NCI-H2196 treated with DMSO at 0.1 percent for 48 hours (cell line): ENCODE results near the gene HHIPL2.

Experiments
- DNase-seq: peaks from one replicate; lab custom pipeline; 2025; ENCODE audit not compliant: unreplicated experiment; lab: John Stamatoyannopoulos, UW

The HHIPL2 gene

DNA sequence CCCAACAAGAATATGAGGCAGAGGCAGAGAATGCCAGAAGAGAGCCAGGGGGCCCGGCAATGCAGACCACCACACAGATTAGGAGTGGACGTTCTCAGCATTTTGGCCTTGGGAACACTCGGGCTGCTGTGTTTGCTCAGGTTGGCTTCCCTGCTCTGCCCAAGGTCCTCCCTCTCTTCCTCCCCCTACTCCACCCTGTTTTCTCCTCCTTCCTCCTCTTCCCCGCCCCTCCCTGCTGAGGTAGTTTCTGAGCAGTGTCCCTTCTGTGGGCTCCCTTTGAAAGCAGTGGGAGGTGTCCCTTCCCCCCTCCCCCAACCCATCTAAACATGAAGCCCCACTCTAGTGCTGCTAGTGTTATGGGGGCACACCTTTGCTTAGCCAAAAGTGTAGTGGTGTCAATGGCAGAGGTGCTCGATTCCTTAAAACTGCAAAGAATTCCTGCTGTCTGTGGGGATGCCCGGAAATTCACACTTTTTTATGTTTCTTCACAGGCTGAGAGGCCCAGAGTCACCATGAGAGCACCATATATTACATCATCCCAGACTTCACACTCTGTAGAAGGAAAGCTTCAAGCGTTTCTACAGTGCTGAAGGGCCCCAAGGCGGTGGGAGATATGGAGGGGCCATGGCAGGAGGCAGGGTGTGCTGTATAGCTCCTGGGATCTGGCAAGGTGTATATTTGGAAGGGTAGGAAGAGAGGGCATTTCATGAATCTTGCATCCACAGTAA lies at the start of gene HHIPL2:
Gene HHIPL2 (minus strand): TSS at position 161 of the 728 bp plus-strand sequence. CDS start 60 bp downstream, at position 101.
- no peak for DNase-seq

DNA sequence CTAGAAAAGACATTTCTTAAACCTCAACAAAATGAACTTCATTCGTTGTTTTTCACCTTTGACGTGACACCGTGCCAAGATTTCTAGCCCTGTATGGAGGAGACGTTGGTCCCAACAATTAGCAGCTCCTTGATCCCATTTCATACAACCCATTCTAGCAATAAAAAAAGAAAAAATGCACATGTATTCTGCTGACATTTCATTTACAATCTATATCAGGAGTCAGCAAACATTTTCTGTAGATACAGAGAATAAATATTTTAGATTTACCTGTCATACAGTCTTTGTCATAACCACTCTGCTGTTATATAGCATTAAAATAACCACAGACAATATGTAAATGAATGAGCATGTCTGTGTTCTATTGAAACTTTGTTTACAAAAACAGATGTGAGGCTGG lies 48.8 kb upstream of the HHIPL2 start:
- DNase-seq = no peak

DNA sequence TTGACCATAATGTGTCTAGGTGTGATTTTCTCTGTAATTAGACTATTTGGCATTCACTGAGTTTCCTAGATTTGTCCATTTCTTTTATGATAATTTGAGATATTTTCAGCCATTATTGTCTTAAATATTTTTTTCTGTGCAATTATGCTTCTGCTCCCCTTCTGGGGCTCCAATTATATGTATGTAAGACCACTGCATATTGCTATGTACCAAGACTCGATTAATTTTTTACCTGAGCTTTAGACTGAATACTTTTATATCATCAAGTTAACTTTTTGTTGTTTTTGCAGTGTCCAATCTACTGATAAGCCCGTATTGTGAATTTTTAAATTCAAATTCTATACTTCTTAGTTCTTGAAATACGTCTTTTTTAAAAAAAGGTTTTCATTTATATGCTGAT lies 46.9 kb upstream of the HHIPL2 start:
- no peak for DNase-seq

DNA sequence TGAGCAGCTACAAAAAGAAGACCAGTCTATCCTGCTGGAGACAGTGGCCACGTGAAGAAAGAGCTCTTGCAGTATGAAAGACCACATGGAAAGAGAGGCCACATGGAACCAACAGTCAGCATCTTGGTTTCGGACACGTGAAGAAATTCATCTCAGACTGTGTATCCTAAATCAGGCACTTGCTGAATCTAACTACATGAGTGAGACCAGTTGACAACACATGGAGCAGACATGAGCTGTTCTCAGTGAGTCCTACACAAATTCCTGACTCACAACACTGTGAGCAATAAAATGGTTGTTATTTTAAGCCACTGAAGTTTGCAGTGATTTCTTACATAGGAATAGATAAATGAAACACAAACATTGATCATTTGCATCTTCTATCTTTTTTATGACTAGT lies 44.3 kb upstream of the HHIPL2 start:
- DNase-seq = no peak

DNA sequence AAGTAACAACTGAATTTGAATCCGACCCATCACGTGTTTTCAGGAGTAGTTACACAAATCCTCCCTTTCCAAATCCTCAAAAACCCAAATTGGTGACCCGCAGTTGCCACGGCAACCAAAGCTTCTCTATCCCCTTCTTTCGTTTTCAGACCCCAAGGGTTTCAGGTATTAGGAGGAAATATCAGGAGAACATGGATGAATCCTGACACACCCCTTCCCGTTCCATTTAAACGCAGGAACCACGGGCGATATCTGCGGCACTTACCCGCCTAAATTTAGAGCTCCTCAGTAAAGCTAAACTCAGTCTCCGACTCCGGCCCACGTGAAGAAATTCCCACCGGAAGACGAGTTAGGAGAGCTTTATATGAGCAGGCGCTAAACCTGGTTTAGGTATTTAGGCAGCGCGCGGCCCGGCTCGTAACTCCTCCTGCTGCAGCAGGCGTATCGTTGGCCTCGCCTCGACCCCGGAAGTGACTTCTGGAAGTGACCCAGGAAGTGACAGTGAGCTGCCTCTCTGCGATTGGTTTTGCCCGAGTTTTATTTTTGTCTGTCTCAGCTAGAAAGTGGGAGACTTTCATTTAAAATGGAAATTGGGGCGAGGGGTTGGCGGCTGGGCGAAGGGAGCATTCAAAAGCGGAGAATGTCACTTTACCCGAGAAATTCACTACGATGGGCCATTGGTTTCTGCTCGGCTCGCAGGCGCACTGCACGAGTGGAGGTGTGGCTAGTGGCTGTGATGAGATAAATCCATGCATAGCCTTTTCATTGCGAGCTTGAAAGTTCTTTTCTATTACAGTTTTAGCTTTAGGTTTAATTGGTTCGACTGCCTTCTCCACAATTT lies 41.8 kb upstream of the HHIPL2 start, which contains the start of gene TAF1A:
Gene TAF1A (minus strand): TSS at position 472 of the 841 bp plus-strand sequence.
- DNase-seq = peak; percentile 83

DNA sequence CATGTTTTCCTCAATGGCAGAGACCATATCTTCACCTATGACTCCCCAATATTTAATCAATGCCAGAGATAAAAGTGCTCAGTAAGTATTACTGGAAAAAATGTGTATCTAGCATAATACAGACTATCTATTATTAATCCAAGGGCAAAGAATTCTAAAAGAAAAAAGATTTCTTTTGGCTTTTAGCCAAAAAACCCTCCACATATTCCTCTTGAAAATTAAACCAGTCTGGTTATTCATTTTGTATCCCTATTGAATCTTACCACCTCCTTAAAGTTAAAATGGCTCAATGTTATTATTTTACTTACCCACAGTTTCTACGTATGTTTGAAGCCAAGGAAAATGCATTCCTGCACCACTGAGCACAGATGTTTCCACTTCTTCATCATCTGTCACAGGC lies 40.2 kb upstream of the HHIPL2 start:
- DNase-seq = no peak

DNA sequence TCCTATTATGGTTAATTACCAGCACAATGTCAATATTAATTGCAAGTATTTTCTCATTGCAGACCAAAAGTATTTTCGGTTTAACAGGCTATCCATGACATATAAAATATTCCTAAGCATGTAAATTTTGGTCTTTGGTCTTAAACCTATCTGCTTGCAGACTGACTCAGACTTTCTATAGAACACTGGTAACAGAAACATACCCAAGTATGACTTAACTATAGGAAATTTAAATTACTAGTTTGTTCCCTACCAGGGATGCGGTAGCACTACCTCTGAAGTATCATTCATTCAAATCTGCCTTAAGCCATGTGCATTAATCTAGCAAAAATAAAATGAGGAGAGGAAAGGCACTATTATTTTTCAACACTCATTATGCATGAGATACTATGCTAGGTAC lies 38.9 kb upstream of the HHIPL2 start:
- DNase-seq = no peak

DNA sequence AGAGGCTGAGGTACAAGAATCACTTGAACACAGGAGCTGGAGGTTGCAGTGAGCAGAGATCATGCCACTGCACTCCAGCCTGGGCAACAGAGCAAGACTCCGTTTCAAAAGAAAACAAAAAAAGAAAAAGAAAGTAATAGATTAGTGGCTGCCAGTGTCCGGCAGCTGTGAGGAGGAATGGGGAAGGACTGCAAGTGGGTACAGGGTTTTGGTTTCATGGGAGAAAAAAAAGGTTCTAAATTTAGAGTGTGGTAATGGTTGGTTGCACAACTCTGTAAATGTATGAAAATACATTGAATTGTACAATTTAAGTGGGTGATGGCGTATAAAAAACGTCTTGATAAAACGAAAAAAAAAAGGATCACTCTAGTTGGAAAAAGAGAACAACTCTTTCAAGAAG lies 35.2 kb upstream of the HHIPL2 start:
- no peak for DNase-seq

DNA sequence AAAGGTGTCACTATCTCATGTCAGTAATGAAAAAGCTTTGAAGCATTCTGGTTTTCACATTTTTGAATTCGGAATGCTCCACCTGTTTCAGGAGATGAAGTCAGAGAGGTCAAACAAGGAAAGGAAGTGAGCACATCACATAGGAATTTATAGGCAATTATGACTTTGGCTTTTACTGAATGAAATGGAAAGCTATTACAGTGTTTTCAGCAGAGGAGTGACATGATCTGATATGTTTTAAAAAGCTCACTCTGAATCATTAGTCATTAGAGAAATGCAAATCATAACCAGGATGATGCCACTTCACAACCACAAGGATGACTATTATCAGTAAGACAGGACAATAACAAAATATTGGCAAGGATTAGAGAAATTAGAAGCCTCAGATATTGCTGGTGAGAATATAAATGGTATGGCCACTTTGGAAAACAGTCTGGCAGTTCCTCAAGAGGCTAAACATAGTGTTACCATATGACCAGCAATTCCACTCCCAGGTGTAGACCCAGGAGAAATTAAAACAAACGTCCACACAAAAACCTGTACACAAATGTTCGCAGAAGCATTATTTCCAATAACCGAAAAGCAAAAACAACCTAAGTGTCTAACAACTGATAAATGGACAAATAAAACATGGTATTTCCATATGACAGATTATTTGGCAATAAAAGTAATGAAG lies 34.3 kb upstream of the HHIPL2 start:
- DNase-seq = peak; percentile 13

DNA sequence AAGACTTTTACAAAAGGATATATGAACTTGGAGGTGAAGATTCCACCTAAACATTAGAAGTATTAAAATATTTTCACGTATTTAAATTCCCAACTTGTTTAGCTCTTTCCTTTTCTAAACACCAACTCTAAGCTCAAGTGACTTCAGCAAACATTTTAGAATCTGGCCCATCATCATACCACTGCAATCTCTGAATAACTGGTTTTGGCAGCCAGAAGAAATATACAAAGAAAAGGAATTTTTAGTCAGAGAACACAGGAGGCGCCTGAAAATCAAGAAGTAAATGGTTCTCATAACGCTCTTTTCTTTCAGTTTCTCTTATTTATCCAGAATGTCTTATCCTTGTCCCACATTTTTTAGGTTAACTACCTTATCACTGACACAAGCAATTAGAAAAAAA lies 31.4 kb upstream of the HHIPL2 start:
- no peak for DNase-seq

DNA sequence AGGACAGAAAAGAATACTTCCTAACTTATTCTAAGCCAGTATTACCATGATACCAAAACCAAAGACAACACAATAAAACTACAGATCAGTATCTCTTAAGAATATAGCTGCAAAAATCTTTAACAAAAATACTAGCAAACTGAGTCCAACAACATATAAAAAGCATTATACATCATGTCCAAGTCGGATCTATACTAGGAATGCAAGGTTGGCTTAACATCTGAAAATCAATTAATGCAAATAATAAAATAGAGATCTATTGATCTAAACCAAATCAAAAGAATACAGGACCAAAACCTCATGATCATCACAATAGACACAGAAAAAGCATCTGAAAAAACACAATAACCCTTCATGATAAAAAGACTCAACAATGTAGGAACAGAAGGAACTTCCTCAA lies 22.9 kb upstream of the HHIPL2 start:
- no peak for DNase-seq

DNA sequence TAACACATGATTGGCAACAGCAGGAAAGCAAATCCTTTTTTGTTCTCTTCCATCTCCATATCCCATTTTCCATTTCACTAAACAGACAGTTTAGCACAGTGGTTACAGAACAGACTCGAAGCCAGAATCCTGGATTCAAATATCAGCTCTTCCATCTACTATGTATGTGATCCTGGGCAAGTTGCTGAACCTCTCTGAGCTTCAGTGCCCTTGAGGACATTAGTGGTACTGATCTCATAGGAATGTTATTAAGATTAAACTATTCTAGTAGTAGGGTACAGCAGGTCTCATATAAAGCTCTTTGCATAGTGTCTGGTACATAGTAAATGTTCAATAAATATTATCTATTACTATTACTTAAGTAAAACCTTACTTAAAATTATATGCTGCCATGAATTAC lies 13.8 kb upstream of the HHIPL2 start:
- DNase-seq = no peak

DNA sequence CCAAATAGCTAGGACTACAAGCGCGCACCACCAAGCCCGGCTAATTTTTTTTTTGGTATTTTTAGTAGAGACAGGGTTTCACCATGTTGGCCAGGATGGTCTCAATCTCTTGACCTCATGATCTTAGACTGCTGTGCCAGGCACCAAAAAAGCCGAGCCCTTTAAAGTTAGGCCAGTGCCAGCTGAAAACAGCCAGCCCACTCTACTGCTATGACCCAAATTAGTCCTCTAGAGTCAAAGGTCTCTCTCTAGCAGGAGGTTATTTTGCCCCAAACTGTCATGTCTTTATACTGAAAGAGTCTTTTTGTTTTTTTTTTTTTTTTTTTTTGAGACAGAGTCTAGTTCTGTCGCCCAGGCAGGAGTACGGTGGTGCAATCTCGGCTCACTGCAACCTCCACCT lies 9.7 kb upstream of the HHIPL2 start:
- no peak for DNase-seq

DNA sequence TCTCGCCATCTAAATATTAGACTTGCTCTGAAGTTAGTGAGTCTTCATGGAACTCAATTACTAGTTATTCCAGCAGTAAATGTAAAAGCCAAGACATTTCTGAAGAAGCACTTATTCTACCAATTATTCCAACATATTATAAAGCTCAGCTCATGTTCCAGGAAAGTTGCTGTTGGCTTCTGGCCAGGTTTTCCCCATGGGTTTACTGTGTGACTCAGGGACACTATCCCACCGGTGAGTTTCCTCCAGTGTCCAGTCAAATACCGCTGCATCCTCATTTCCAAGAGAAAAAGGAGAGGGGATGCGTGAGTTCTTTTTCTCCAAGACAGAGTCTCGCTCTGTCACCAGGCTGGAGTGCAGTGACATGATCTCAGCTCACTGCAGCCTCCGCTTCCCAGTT lies 9.2 kb upstream of the HHIPL2 start:
- DNase-seq = no peak

DNA sequence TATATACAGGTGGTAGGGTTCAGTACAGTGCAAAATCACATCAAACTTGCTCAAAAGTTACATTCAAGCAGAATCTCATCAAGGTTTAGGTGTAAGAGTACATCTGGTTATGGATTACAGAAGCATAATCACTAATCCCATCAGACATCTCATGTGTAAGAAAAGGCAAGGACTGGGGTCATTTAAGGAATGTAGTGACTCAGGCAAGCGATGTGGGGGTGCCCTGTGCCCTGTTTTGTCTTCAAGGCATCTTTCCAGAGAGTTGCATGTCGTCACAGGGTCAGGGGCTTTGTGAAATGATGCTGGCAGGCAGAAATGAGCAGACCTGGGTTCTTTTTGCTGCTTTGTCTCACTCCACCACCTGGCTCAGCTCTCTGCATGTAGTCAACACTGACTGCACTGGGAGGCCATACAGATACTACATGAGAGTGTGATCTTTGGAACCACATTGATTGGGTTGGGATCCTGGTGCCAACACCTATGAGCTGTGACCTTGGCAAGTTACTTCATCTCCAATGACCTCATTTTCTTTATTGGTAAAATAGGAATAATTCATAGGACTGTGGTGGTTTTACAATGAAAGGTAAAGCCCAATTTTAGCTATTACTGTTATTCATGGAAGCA lies 8.2 kb upstream of the HHIPL2 start:
- no peak for DNase-seq

DNA sequence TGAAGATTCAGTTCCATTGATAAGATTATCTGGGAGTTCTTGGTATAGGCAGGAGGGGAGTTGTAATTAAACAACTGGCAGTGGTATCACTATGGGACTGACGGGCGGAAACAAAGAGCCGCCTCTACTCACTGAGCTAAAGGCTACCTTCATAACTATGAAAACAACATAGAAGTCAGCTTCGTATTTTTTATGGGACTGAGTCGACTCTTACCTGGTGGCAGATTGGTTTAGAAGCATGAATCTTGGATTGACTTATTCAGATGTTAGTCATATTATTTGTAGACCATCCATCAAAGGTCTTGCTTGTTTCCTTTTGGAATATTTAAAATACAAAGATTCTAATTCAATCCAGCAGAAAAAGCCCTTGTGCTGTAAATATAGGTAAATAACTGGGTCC lies 6.3 kb upstream of the HHIPL2 start:
- DNase-seq = no peak

DNA sequence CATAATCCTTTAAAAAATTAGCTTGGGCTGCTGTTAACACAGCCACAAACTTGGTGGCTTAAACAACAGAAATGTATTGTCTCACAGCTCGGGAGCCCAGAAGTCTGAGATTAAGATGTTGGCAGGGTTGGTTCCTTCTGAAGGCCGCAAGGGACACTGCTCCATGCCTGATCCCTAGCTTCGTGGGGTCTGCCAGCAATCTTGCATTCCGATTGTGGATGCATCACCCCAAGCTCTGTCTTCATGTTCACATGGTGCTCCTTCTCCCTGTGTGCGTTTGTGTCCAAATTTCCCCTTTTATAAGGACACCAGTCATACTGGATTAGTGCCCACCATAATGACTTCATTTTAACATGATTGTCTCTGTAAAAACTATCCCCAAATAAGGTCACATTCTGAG lies 5.0 kb upstream of the HHIPL2 start:
- no peak for DNase-seq

DNA sequence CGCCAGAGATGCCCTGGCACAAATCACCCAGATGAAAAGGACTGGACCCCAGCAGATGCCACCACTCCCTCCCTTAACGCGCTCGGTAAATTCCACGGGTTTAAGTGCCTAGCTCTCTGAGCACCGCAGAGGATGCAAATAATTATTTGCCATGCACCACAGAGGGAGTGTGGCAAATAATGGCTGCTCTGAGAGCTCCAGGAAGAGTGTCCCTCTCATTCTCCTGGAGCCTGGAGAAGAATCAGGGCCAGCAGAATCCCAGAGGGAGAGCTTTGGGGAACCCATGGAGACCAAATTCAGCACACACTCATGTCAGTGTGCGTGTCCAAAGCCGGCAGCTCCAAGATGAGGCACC lies 667 bp downstream of the HHIPL2 start:
- DNase-seq = no peak

DNA sequence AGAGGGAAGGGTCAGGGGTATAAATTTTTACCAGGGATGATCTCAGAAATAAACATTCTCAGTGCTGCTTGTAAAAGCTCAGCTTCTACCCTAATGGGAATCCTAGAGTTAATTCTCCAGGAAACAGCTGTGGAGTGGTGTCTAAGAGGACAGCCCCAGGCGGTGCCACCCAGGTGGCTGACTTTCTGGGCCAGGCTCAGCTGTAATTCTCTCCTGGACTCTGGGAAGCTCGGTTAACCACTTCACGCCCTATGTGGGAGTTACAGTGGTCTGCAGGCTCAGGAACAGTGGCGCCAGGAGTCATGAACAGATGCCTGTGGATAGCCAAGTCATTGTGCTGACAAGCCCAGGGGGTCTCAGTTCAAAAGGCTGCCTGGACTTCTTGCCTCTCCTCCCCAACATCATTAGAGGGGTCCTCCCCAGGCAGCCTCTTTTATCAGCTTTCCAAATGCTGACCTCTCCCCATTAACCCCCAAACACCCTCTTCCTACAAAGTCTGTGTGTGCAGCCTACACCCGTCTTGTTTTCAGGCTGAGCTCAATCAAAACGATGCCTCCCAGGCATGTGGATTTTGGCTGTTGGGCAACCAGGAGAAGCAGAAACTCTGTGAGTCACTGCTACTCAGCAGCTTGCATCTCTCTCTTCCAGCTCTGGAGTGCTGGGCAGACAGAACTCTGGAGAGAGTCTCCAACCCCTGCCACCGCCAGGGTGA lies 1.2 kb downstream of the HHIPL2 start:
- peak; percentile 11 for DNase-seq

DNA sequence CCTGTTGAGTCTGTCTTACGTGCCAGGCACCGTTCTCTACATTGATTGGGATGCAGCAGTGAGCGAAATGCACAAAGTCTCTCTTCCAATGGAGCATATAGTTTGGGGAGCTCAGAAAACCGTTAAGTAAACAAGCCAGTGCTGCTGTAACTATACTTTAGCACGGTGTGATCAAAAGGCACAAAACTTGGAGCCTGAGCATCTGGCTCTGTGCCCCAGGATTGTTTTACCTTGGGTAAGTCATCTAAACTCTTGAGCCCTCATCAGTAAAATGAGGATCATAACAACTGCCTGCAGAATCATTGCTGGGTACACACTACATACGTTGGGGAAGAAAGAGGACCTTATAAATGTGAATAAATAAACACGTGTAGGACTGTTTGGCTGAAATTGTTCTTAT lies 1.8 kb downstream of the HHIPL2 start:
- DNase-seq = no peak

DNA sequence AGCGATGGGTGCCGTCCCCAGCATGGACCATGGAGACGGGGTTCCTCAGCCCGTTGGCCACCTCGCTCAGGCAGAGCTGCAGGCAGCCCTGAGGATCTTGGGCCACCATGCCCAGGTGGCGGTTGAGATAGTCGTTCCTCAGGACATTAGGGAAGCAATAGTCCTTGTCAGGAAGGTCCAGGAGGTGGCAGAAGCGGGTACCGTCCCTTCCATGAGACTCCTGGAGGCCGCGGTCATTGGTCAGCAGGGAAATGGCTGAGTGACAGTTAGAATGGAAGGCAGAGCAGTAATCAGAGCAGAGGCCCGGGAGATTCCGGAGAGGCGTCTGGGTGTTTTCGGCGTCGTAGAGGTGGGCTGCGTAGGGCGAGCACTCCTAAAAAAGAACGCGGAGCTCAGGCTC lies 4.1 kb downstream of the HHIPL2 start:
- no peak for DNase-seq
